HepG2 (cell line): ENCODE results near the gene C1QTNF3. TPM values are rescaled to one million over a fixed set of nuclear protein-coding genes. Genes with fewer than 3 reads are reported as not detected.

ENCODE experiments used
- ASH2L ChIP-seq: fragments of 300-600, 200-600 bp; sonication (generic); IDR thresholded peaks from 2 replicates; pipeline ENCODE4 v1.7.0; 2017; ENCODE audit warnings: low read depth, mild to moderate bottlenecking, moderate library complexity, mixed read lengths, low read length; ENCODE audit not compliant: insufficient read length
- GATA4 ChIP-seq: sonication (generic); IDR thresholded peaks from 2 replicates; pipeline ENCODE4 v1.6.1; 2016; ENCODE audit warnings: antibody characterized with exemption, low read depth, borderline replicate concordance
- GPBP1L1 ChIP-seq: sonication (generic); formaldehyde crosslinking; IDR thresholded peaks from 2 replicates; pipeline ENCODE4 v1.5.0; 2020; ENCODE audit warnings: mild to moderate bottlenecking, missing genetic modification reagents
- HOMEZ ChIP-seq: IDR thresholded peaks from 2 replicates; pipeline ENCODE4 v1.6.1; 2016; ENCODE audit warnings: low read depth
- KLF9 ChIP-seq: IDR thresholded peaks from 2 replicates; pipeline ENCODE4 v1.6.1; 2016; ENCODE audit warnings: low read depth
- MAFK ChIP-seq, 2 experiments: IDR thresholded peaks in 1 of 2; conservative IDR thresholded peaks in 1 of 2; 2 replicates each; pipeline ENCODE4 v1.6.1; 2011; ENCODE audit warnings: improper control_type of control experiment in 2 of 2, low read length in 2 of 2
- MTA1 ChIP-seq: sonication (generic); formaldehyde crosslinking; IDR thresholded peaks from 2 replicates; pipeline ENCODE4 v1.4.0; 2020; ENCODE audit warnings: missing genetic modification reagents, mild to moderate bottlenecking, borderline replicate concordance
- POGZ ChIP-seq: sonication (generic); formaldehyde crosslinking; IDR thresholded peaks from 2 replicates; pipeline ENCODE4 v1.4.0; 2020; ENCODE audit warnings: mild to moderate bottlenecking, missing genetic modification reagents
- RAD21 ChIP-seq: fragments of 450-650 bp; formaldehyde crosslinking; IDR thresholded peaks from 2 replicates; pipeline ENCODE4 v1.5.0; 2020; ENCODE audit warnings: mild to moderate bottlenecking
- TSC22D2 ChIP-seq: sonication (generic); formaldehyde crosslinking; IDR thresholded peaks from 2 replicates; pipeline ENCODE4 v1.5.1; 2020; ENCODE audit warnings: missing genetic modification reagents, mild to moderate bottlenecking, borderline replicate concordance
- ZNF318 ChIP-seq: sonication (generic); formaldehyde crosslinking; IDR thresholded peaks from 2 replicates; pipeline ENCODE4 v1.4.0; 2020; ENCODE audit warnings: mild to moderate bottlenecking, missing genetic modification reagents
- ZNF430 ChIP-seq: sonication (generic); formaldehyde crosslinking; IDR thresholded peaks from 2 replicates; pipeline ENCODE4 v1.9.0; 2021; ENCODE audit warnings: mild to moderate bottlenecking, missing genetic modification reagents
- ZNF562 ChIP-seq: sonication (generic); formaldehyde crosslinking; IDR thresholded peaks from 2 replicates; pipeline ENCODE4 v1.8.0; 2022; ENCODE audit warnings: missing genetic modification reagents, borderline replicate concordance
- ZNF607 ChIP-seq: sonication (generic); formaldehyde crosslinking; IDR thresholded peaks from 2 replicates; pipeline ENCODE4 v1.5.1; 2020; ENCODE audit warnings: missing genetic modification reagents, mild to moderate bottlenecking, borderline replicate concordance
- polyA plus RNA-seq, 8 experiments: library from polyadenylated mRNA; depleted of rRNA in 3 of 8; stranded (reverse) in 7 of 8; unstranded in 1 of 8; fragments of >200 nt; fragmentation: Illumina TruSeq in 4 of 8; extraction: Trizol in 4 of 8; gene quantifications; 2 replicates each; pipeline versions ENCODE4 v1.2.1 to v1.2.3, GENCODE V29; 2011 to 2016; ENCODE audit warnings: low read depth in 4 of 8, missing spikeins in 1 of 8, mixed read lengths in 1 of 8; ENCODE audit not compliant: insufficient read depth in 1 of 8
- total RNA-seq, 5 experiments: library from RNA; depleted of rRNA; stranded (reverse); fragments of >200 nt; fragmentation: Illumina TruSeq; extraction: Trizol; gene quantifications; 2 replicates each; pipeline ENCODE4 v1.2.3, GENCODE V29; 2016; ENCODE audit warnings: low read depth in 1 of 5
- TF ChIP-seq, protein P1 (sequence below): sonication (generic); formaldehyde crosslinking; IDR thresholded peaks from 2 replicates; pipeline ENCODE4 v1.8.0; 2022; ENCODE audit warnings: mild to moderate bottlenecking, missing genetic modification reagents; ENCODE audit not compliant: insufficient replicate concordance
- TF ChIP-seq, protein P2 (sequence below): sonication (generic); formaldehyde crosslinking; IDR thresholded peaks from 2 replicates; pipeline ENCODE4 v1.8.0; 2022; ENCODE audit warnings: mild to moderate bottlenecking, missing genetic modification reagents

The C1QTNF3 gene
- total and polyA plus RNA-seq, 2 of the 13 experiments (the other 11 are each of a cell fraction or from before 2014, with no cell fraction given) = 3.3 to 10.8 TPM

- TF ChIP-seq ZNF318 (CRISPR knock-in tag) = no peak
- no peak for TF ChIP-seq GPBP1L1
- TF ChIP-seq ZNF430 (CRISPR knock-in tag) = no peak
- peak; percentile 45; the same call in 1 of the 2 replicates for TF ChIP-seq HOMEZ
- TF ChIP-seq ZNF607 (CRISPR knock-in tag) = no peak
- TF ChIP-seq RAD21 (CRISPR knock-in tag) = no peak
- no peak for TF ChIP-seq MTA1 (CRISPR knock-in tag)
- no peak for TF ChIP-seq TSC22D2
- no peak for TF ChIP-seq ZNF562 (CRISPR knock-in tag)
- TF ChIP-seq MAFK (conservative IDR thresholded peaks at IDR 0.05 in 1 of 2, IDR thresholded peaks at IDR 0.05 in 1 of 2; ENCODE audit: low read length in 2 of 2) = no peak
- TF ChIP-seq, protein P1, sequence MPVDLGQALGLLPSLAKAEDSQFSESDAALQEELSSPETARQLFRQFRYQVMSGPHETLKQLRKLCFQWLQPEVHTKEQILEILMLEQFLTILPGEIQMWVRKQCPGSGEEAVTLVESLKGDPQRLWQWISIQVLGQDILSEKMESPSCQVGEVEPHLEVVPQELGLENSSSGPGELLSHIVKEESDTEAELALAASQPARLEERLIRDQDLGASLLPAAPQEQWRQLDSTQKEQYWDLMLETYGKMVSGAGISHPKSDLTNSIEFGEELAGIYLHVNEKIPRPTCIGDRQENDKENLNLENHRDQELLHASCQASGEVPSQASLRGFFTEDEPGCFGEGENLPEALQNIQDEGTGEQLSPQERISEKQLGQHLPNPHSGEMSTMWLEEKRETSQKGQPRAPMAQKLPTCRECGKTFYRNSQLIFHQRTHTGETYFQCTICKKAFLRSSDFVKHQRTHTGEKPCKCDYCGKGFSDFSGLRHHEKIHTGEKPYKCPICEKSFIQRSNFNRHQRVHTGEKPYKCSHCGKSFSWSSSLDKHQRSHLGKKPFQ (CRISPR knock-in tag) = no peak
- TF ChIP-seq ASH2L = no peak
- TF ChIP-seq GATA4 = no peak
- TF ChIP-seq, protein P2, sequence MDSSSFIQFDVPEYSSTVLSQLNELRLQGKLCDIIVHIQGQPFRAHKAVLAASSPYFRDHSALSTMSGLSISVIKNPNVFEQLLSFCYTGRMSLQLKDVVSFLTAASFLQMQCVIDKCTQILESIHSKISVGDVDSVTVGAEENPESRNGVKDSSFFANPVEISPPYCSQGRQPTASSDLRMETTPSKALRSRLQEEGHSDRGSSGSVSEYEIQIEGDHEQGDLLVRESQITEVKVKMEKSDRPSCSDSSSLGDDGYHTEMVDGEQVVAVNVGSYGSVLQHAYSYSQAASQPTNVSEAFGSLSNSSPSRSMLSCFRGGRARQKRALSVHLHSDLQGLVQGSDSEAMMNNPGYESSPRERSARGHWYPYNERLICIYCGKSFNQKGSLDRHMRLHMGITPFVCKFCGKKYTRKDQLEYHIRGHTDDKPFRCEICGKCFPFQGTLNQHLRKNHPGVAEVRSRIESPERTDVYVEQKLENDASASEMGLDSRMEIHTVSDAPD = no peak
- no peak for TF ChIP-seq POGZ
- TF ChIP-seq KLF9 (CRISPR knock-in tag) = no peak
These were observed 19.0 kb upstream of the C1QTNF3 start (continued) for GRCh38 chr5:34061993-34062392.
